ENCODE measurements around the gene SLC38A3. TPM values are rescaled to one million over a fixed set of nuclear protein-coding genes. Genes with fewer than 3 reads are reported as not detected.

SLC38A3 gene
- total and polyA plus RNA-seq, 2 of the 8 experiments (the other 6 are each of a cell fraction or from before 2014, with no cell fraction given): 1.2 to 3.7 TPM

DNA sequence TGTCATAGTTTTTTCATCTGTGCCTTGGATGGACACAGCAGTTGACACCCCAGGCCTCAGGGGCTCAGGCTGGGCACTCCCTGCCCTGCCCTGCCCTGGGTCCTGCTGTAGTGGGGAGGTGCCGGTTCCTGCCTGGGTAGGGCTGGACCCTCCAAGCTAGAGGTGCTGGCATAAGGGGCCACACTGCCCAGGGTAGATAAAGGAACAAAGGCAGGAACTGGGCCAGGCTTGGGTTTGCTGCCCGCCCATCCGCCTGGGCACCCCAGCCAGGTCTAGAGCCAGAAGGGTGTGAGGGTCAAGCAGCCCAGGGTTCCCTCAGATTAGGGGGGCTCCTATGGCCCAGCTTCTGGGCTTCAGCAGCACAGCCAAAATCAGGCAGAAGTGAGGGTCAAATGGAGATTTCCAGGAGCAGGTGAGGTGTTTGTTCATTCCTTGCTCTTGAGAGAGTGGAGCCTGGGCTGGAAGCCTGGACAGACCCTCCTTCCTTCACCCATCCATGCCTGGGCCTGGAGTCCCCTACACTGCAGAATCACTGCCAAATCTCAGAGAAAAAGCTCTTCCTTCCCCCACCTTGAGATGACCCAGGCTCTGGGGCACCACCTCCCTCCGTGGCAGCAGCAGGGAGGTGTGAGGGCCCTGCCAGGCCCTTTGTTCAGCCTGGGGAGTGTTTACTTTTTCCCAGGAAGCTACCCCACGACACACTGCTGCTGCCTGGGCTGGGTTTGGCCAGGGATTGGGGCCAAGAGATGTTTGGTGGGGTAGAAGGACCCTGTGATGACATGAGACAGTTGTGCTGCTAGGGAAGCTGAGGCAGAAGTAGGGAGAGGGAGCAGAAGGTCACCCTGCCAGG, 42.8 kb upstream of the SLC38A3 start:
- WGBS, 2 experiments (ENCODE audit: extremely low coverage in 1 of 2, insufficient coverage in 1 of 2, insufficient read length in 1 of 2, insufficient replicate concordance in 2 of 2, low coverage in 1 of 2, low lambda C conversion rate in 2 of 2, missing lambda C conversion rate in 1 of 2): 87% methylated on average over 3 of the region's 5 CpGs; no CpG with 5 or more reads in 1 of the 2 experiments
- H3K9me3 ChIP-seq (ENCODE audit: insufficient read depth in 2 of 2, low read depth in 1 of 2, low read length in 1 of 2): no peaks in the 10 kb centered on the region
- H3K56ac ChIP-seq (replicated peaks; ENCODE audit: insufficient read length, low read depth, low read length): no peak overlapping the region
- H3K36me3 ChIP-seq (ENCODE audit: control insufficient read depth in 2 of 4, insufficient read depth in 4 of 4, low read length in 3 of 4): peaks cover 7 to 20% (median 15%) of the 10 kb centered on the region in 4 experiments; a peak in 5 of 8 replicates
- no peak overlapping the region; the same call in 1 of the 2 replicates for H2BK5ac ChIP-seq (ENCODE audit: low read depth, low read length)
- DNase-seq (ENCODE audit: low read depth in 1 of 2, low spot score in 2 of 2) (no peak), FAIRE-seq (no peak)
- no peak overlapping the region for H2BK120ac ChIP-seq (replicated peaks; ENCODE audit: low read depth, low read length)
- no peak overlapping the region for H3K14ac ChIP-seq (ENCODE audit: insufficient read length)
- H4K20me1 ChIP-seq (replicated peaks in 1 of 2; ENCODE audit: control insufficient read depth in 1 of 2, insufficient read depth in 2 of 2, low read length in 2 of 2): peaks cover 6 to 22% of the 10 kb centered on the region in 2 experiments
- H3K79me1 ChIP-seq (ENCODE audit: low read depth, low read length): peaks cover 26% of the 10 kb centered on the region
- no peak overlapping the region for H2BK20ac ChIP-seq (ENCODE audit: low read length)
- H3K4me1 ChIP-seq (replicated peaks in 1 of 4; ENCODE audit: control insufficient read depth in 3 of 4, insufficient read depth in 4 of 4, low read length in 3 of 4): peaks cover 0 to 43% (median 27%) of the 10 kb centered on the region in 4 experiments; a peak in 6 of 7 replicates
- H4K91ac ChIP-seq (replicated peaks; ENCODE audit: insufficient read length, low read length): no peak overlapping the region
- H2BK15ac ChIP-seq (ENCODE audit: low read length): no peak overlapping the region
- H4K5ac ChIP-seq (ENCODE audit: insufficient read length, low read depth, low read length): no peak overlapping the region
- H3K27ac ChIP-seq (ENCODE audit: low read depth, low read length): no peak overlapping the region
- no peak overlapping the region for H3K18ac ChIP-seq (ENCODE audit: extremely low read depth, low read length)
- POLR2A ChIA-PET (ENCODE audit: partially characterized antibody): no interaction called here
- 0 out of 7 replicates have a peak overlapping the region, but pooled peaks of 1 of the 4 experiments have one; percentile 6 for H3K9ac ChIP-seq (replicated peaks in 1 of 4; ENCODE audit: extremely low read depth in 1 of 4, low read depth in 3 of 4, low read length in 3 of 4)
- H4K8ac ChIP-seq (ENCODE audit: extremely low read depth, insufficient read depth, low read length): no peak overlapping the region
- no peak for TF ChIP-seq BACH1 (IDR thresholded peaks at IDR 0.05; ENCODE audit: low read length)
- TF ChIP-seq HDAC2 (IDR thresholded peaks at IDR 0.05; ENCODE audit: borderline replicate concordance in 1 of 2, low read depth in 2 of 2, low read length in 2 of 2): no peak
- TF ChIP-seq SIX5 (IDR thresholded peaks at IDR 0.05; ENCODE audit: low read depth, low read length): no peak
- no peak for TF ChIP-seq RFX5 (IDR thresholded peaks at IDR 0.05; ENCODE audit: borderline replicate concordance, low read depth, low read length)
- TF ChIP-seq TBP (IDR thresholded peaks at IDR 0.05; ENCODE audit: low read depth, low read length): no peak
- no peak for TF ChIP-seq NRF1 (IDR thresholded peaks at IDR 0.05; ENCODE audit: low read depth, low read length)
- TF ChIP-seq EZH2 (IDR thresholded peaks at IDR 0.05; ENCODE audit: low read depth, low read length, severe bottlenecking): no peak
- no peak for TF ChIP-seq TCF12 (IDR thresholded peaks at IDR 0.05; ENCODE audit: low read depth, low read length)
- no peak for TF ChIP-seq SP1 (IDR thresholded peaks at IDR 0.05; ENCODE audit: low read depth, low read length)
- TF ChIP-seq, protein P1, sequence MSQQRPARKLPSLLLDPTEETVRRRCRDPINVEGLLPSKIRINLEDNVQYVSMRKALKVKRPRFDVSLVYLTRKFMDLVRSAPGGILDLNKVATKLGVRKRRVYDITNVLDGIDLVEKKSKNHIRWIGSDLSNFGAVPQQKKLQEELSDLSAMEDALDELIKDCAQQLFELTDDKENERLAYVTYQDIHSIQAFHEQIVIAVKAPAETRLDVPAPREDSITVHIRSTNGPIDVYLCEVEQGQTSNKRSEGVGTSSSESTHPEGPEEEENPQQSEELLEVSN (IDR thresholded peaks at IDR 0.05): no peak
- TF ChIP-seq MAX (IDR thresholded peaks at IDR 0.05): no peak
- H3K27me3 ChIP-seq (replicated peaks in 1 of 4; ENCODE audit: control insufficient read depth in 3 of 4, extremely low read depth in 1 of 4, insufficient read depth in 3 of 4, low read length in 3 of 4): no peaks in the 10 kb centered on the region
- no peak overlapping the region for H2AFZ ChIP-seq (ENCODE audit: low read length)
- no peak overlapping the region for H3K23ac ChIP-seq (ENCODE audit: insufficient read length)
- CTCF ChIA-PET (ENCODE audit: partially characterized antibody): interaction anchor here (1.0 to 25.0 kb wide), 8 partner anchors 10 to 84 kb away, joined by 3 to 299 read pairs (median 4); partner anchors contain the start of gene GNAT1
- no peak overlapping the region for H2BK12ac ChIP-seq (ENCODE audit: low read depth, low read length)
- no peaks in the 10 kb centered on the region; the same call in 1 of the 2 replicates for H3K23me2 ChIP-seq (ENCODE audit: low read depth, low read length)
- peaks cover 0 to 32% of the 10 kb centered on the region in 2 experiments; a peak in 3 of 4 replicates for H3K79me2 ChIP-seq (ENCODE audit: control insufficient read depth in 1 of 2, insufficient read depth in 2 of 2, low read length in 2 of 2)
- H2AK5ac ChIP-seq (ENCODE audit: low read depth, low read length): no peak overlapping the region
- H3K4me3 ChIP-seq (ENCODE audit: extremely low read depth in 1 of 4, insufficient read depth in 2 of 4, low read depth in 3 of 4, low read length in 4 of 4): no peak overlapping the region
- no peak overlapping the region for H3K4ac ChIP-seq (replicated peaks; ENCODE audit: insufficient read length, low read depth, low read length)
- H3K4me2 ChIP-seq (ENCODE audit: insufficient read depth in 1 of 2, low read depth in 2 of 2, low read length in 2 of 2): no peak overlapping the region

Measured in H1 (cell line).